ENCODE results near the gene WIF1. TPM values are rescaled to one million over a fixed set of nuclear protein-coding genes. Genes with fewer than 3 reads are reported as not detected.

Gene WIF1
- polyA plus RNA-seq, 1 donor (not counting 4 experiments of a cell fraction or from before 2014, with no cell fraction given) = not detected

DNA sequence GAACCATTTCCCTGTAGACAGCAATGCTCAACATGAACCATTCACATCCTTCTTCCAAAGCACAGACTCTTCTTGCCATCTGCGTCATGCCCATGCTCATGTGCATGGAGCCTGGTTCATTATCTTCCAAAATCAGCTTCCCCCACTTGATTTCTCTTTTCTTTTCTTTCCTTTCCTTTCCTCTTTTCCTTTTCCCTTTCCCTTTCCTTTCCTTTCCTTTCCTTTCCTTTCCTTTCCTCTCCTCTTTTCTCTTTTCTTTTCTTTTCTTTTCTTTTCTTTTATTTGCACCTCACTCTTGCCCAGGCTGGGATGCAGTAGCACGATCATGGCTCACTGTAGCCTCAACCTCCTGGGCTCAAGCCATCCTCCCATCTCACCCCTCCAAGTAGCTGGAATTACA is 37.5 kb downstream of the WIF1 start:
- Histone ChIP-seq H3K27ac (ENCODE audit: control insufficient read depth, insufficient read depth, low read length) (no peak overlapping the region), H3K27me3 (ENCODE audit: control insufficient read depth, extremely low read depth, insufficient read depth, low read length) (peaks cover 23% of the 10 kb centered on the region), H3K79me2 (ENCODE audit: control insufficient read depth, insufficient read depth, low read length) (no peaks in the 10 kb centered on the region), H3K9me1 (ENCODE audit: control insufficient read depth, extremely low read depth, insufficient read depth, low read length) (no peaks in the 10 kb centered on the region), H3K9ac (ENCODE audit: control insufficient read depth, extremely low read depth, insufficient read depth, low read length) (no peak overlapping the region), H3K9me3 (ENCODE audit: control insufficient read depth, low read depth, low read length) (no peaks in the 10 kb centered on the region), H3K4me2 (ENCODE audit: control insufficient read depth, extremely low read depth, insufficient read depth, low read depth, low read length) (no peak overlapping the region), H3K36me3 (ENCODE audit: control insufficient read depth in 2 of 2, extremely low read depth in 1 of 2, insufficient read depth in 2 of 2, low read length in 2 of 2) (no peaks in the 10 kb centered on the region), H3K4me3 (ENCODE audit: control insufficient read depth in 2 of 3, extremely low read depth in 1 of 3, insufficient read depth in 2 of 3, low read depth in 1 of 3, low read length in 3 of 3) (no peak overlapping the region), H3K4me1 (ENCODE audit: control insufficient read depth, extremely low read depth, insufficient read depth, low read length) (no peaks in the 10 kb centered on the region), H2AFZ (ENCODE audit: control insufficient read depth, low read length) (no peak overlapping the region), H4K20me1 (ENCODE audit: control insufficient read depth, extremely low read depth, insufficient read depth, low read length) (no peaks in the 10 kb centered on the region)
- dilution Hi-C loops (cut with MboI; ENCODE audit: extremely low pct_ligation_motif_present, low sequenced_read_pairs) = no loop called here
- no peak for TF ChIP-seq EZH2 (IDR thresholded peaks at IDR 0.05; ENCODE audit: low read length)
- TF ChIP-seq, protein P1, sequence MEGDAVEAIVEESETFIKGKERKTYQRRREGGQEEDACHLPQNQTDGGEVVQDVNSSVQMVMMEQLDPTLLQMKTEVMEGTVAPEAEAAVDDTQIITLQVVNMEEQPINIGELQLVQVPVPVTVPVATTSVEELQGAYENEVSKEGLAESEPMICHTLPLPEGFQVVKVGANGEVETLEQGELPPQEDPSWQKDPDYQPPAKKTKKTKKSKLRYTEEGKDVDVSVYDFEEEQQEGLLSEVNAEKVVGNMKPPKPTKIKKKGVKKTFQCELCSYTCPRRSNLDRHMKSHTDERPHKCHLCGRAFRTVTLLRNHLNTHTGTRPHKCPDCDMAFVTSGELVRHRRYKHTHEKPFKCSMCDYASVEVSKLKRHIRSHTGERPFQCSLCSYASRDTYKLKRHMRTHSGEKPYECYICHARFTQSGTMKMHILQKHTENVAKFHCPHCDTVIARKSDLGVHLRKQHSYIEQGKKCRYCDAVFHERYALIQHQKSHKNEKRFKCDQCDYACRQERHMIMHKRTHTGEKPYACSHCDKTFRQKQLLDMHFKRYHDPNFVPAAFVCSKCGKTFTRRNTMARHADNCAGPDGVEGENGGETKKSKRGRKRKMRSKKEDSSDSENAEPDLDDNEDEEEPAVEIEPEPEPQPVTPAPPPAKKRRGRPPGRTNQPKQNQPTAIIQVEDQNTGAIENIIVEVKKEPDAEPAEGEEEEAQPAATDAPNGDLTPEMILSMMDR (optimal IDR thresholded peaks at IDR 0.05 in 1 of 3, IDR thresholded peaks at IDR 0.05 in 1 of 3, conservative IDR thresholded peaks at IDR 0.05 in 1 of 3; ENCODE audit: extremely low read depth in 1 of 3, insufficient read depth in 2 of 3, low read length in 3 of 3) = no peak
- FAIRE-seq (no peak), DNase-seq (ENCODE audit: low read depth, low spot score) (no peak)

GRCh38 chr12:65082406-65082805 is 38.7 kb downstream of the WIF1 start:
- peaks cover 23% of the 10 kb centered on the region for H3K27me3 ChIP-seq (ENCODE audit: control insufficient read depth, extremely low read depth, insufficient read depth, low read length)
- no peak overlapping the region for H3K4me2 ChIP-seq (ENCODE audit: control insufficient read depth, extremely low read depth, insufficient read depth, low read depth, low read length)

More at GRCh38 chr12:65082406-65082805, 38.7 kb downstream of the WIF1 start:
- no peak overlapping the region for H3K27ac ChIP-seq (ENCODE audit: control insufficient read depth, insufficient read depth, low read length)
- no peaks in the 10 kb centered on the region for H3K9me3 ChIP-seq (ENCODE audit: control insufficient read depth, low read depth, low read length)
- H3K4me1 ChIP-seq (ENCODE audit: control insufficient read depth, extremely low read depth, insufficient read depth, low read length) = no peaks in the 10 kb centered on the region
- H3K9me1 ChIP-seq (ENCODE audit: control insufficient read depth, extremely low read depth, insufficient read depth, low read length) = no peaks in the 10 kb centered on the region
- H3K36me3 ChIP-seq (ENCODE audit: control insufficient read depth in 2 of 2, extremely low read depth in 1 of 2, insufficient read depth in 2 of 2, low read length in 2 of 2) = no peaks in the 10 kb centered on the region
- TF ChIP-seq, protein P1 (optimal IDR thresholded peaks at IDR 0.05 in 1 of 3, IDR thresholded peaks at IDR 0.05 in 1 of 3, conservative IDR thresholded peaks at IDR 0.05 in 1 of 3; ENCODE audit: extremely low read depth in 1 of 3, insufficient read depth in 2 of 3, low read length in 3 of 3) = no peak
- no peak for TF ChIP-seq EZH2 (IDR thresholded peaks at IDR 0.05; ENCODE audit: low read length)
- no peak for DNase-seq (ENCODE audit: low read depth, low spot score)
- H4K20me1 ChIP-seq (ENCODE audit: control insufficient read depth, extremely low read depth, insufficient read depth, low read length) = no peaks in the 10 kb centered on the region
- dilution Hi-C loops (cut with MboI; ENCODE audit: extremely low pct_ligation_motif_present, low sequenced_read_pairs) = no loop called here
- no peak overlapping the region for H3K4me3 ChIP-seq (ENCODE audit: control insufficient read depth in 2 of 3, extremely low read depth in 1 of 3, insufficient read depth in 2 of 3, low read depth in 1 of 3, low read length in 3 of 3)
- H3K79me2 ChIP-seq (ENCODE audit: control insufficient read depth, insufficient read depth, low read length) = no peaks in the 10 kb centered on the region
- no peak overlapping the region for H2AFZ ChIP-seq (ENCODE audit: control insufficient read depth, low read length)
- no peak overlapping the region for H3K9ac ChIP-seq (ENCODE audit: control insufficient read depth, extremely low read depth, insufficient read depth, low read length)
- FAIRE-seq = no peak

Data from keratinocyte (primary cell).